Prostate gland (tissue), 2 donors: ENCODE results near the gene WDR4. TPM values are rescaled to one million over a fixed set of nuclear protein-coding genes. Genes with fewer than 3 reads are reported as not detected.
"Not testable (repeated sequence)": the region's sequence is repeated elsewhere in the genome, so short reads cannot be mapped to it uniquely, and the experiment has no call there.

Experiments used
- DNase-seq: peaks from one replicate; pipeline ENCODE4 v3.0.0-alpha.2; 2019; ENCODE audit warnings: low spot score
- H3K27ac ChIP-seq, 2 donors: fragments of 200-600 bp; sonication (generic); 2 replicates each; pipeline ENCODE4 v1.5.1; 2017 to 2019
- H3K27me3 ChIP-seq: fragments of 200-600 bp; sonication (generic); replicated peaks from 2 replicates; pipeline ENCODE4 v1.5.1; 2019; ENCODE audit not compliant: insufficient read depth
- H3K36me3 ChIP-seq, 2 donors: fragments of 200-600 bp; sonication (generic); 1 replicate in 1 of 2; 2 replicates in 1 of 2; pipeline versions ENCODE4 v1.5.1 to v1.8.1; 2017 to 2019
- H3K4me1 ChIP-seq: fragments of 200-600 bp; sonication (generic); replicated peaks from 2 replicates; pipeline ENCODE4 v1.5.1; 2019
- H3K4me3 ChIP-seq, 2 donors: fragments of 200-600 bp; sonication (generic); 2 replicates each; pipeline ENCODE4 v1.5.1; 2017 to 2019
- H3K9me3 ChIP-seq: fragments of 200-600 bp; sonication (generic); 2 replicates; pipeline ENCODE4 v1.5.1; 2017
- POLR2A ChIP-seq: fragments of 450-650 bp; IDR thresholded peaks from one replicate; pipeline ENCODE4 v1.6.1; 2016; ENCODE audit warnings: antibody characterized with exemption, mild to moderate bottlenecking
- POLR2AphosphoS5 ChIP-seq: sonication (generic); formaldehyde crosslinking; IDR thresholded peaks from one replicate; pipeline ENCODE4 v1.6.1; 2017; ENCODE audit warnings: antibody characterized with exemption
- WGBS: methylation state at CpG from one replicate; pipeline ENCODE4 v1.1.5; 2018; 5-methylcytosine and 5-hydroxymethylcytosine counted together
- intact Hi-C: fragments of 100-400 bp; cut with DNase I; formaldehyde crosslinking; loops from one replicate; pipeline ENCODE4 v1.14.2; 2022
- total RNA-seq, 2 donors: library from RNA; depleted of rRNA; stranded (reverse); fragments of >200 nt; gene quantifications; one replicate each; pipeline ENCODE4 v1.1.0, GENCODE V29; 2016
- TF ChIP-seq, protein P1 (sequence below), 4 experiments: fragments of 200-600 bp in 2 of 4; fragments of 450-650 bp in 2 of 4; sonication (generic) in 2 of 4; IDR thresholded peaks; 1 replicate in 3 of 4; 2 replicates in 1 of 4; pipeline ENCODE4 v1.5.1; 2016 to 2019; ENCODE audit warnings: antibody characterized with exemption in 4 of 4, mild to moderate bottlenecking in 2 of 4, moderate library complexity in 2 of 4

The WDR4 gene
- total RNA-seq, 2 donors from 2014 or later, result 7.0 to 11.9 TPM

DNA sequence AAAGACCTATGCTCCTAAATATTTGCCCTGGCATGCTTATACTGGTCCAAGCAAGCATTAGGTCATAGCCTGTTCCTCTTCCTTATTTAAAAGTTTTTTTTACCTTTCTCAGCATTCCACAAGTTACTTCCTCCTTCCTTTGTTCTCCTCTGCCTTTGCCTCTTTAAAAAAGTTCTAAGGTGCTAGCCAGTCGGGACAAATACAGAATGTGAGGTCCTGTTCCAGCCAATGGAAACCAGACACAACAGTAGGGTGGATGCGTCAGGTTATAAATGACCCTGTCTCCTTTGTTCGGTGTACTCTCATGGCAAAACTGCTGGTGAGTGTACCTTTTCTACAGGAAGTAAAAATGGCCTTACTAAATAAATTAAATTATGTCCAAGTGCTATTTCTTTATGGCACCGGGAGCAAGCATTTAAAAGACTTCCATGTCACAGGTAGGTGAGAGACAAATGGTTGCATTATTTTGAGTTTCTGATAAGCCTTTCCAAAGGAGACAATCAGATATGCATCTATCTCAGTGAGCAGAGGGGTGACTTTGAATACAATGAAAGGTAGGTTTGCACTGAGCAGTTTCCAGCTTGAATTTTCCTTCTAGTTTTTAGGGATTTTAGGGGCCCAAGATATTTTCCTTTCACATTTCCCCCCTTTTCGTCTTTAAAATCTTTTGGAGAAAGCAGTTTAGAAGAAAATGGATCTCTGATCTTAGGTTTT lies 66.7 kb downstream of the WDR4 start:
- H3K27me3 ChIP-seq, H3K36me3 ChIP-seq, H3K4me1 ChIP-seq, H3K9me3 ChIP-seq, intact Hi-C loops: not testable (repeated sequence)
- peak; percentile 73 for DNase-seq
- peak overlapping the region; percentile 74 to 81 for H3K27ac ChIP-seq
- TF ChIP-seq POLR2A, result peak; percentile 69
- peak; percentile 90 for TF ChIP-seq POLR2AphosphoS5
- peak overlapping the region; percentile 6 to 19 for H3K4me3 ChIP-seq
- 38% methylated on average over 5 of the region's 5 CpGs for WGBS

- no peak overlapping the region for H3K4me3 ChIP-seq
- no peak for TF ChIP-seq POLR2AphosphoS5
- no peak for TF ChIP-seq POLR2A
- TF ChIP-seq, protein P1, sequence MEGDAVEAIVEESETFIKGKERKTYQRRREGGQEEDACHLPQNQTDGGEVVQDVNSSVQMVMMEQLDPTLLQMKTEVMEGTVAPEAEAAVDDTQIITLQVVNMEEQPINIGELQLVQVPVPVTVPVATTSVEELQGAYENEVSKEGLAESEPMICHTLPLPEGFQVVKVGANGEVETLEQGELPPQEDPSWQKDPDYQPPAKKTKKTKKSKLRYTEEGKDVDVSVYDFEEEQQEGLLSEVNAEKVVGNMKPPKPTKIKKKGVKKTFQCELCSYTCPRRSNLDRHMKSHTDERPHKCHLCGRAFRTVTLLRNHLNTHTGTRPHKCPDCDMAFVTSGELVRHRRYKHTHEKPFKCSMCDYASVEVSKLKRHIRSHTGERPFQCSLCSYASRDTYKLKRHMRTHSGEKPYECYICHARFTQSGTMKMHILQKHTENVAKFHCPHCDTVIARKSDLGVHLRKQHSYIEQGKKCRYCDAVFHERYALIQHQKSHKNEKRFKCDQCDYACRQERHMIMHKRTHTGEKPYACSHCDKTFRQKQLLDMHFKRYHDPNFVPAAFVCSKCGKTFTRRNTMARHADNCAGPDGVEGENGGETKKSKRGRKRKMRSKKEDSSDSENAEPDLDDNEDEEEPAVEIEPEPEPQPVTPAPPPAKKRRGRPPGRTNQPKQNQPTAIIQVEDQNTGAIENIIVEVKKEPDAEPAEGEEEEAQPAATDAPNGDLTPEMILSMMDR (IDR thresholded peaks at IDR 0.05), result no peak
- H3K9me3 ChIP-seq, result no peaks in the 10 kb centered on the region
- H3K4me1 ChIP-seq, result peaks cover 3% of the 10 kb centered on the region
- 39% methylated on average over 6 of the region's 6 CpGs for WGBS
- peak overlapping the region; percentile 74 to 81 for H3K27ac ChIP-seq
- H3K36me3 ChIP-seq, result no peaks in the 10 kb centered on the region
- intact Hi-C loops, result no loop called here
- H3K27me3 ChIP-seq, result no peaks in the 10 kb centered on the region
- DNase-seq, result no peak
Observed at GRCh38 chr21:42811960-42812359, 67.4 kb downstream of the WDR4 start.

DNA sequence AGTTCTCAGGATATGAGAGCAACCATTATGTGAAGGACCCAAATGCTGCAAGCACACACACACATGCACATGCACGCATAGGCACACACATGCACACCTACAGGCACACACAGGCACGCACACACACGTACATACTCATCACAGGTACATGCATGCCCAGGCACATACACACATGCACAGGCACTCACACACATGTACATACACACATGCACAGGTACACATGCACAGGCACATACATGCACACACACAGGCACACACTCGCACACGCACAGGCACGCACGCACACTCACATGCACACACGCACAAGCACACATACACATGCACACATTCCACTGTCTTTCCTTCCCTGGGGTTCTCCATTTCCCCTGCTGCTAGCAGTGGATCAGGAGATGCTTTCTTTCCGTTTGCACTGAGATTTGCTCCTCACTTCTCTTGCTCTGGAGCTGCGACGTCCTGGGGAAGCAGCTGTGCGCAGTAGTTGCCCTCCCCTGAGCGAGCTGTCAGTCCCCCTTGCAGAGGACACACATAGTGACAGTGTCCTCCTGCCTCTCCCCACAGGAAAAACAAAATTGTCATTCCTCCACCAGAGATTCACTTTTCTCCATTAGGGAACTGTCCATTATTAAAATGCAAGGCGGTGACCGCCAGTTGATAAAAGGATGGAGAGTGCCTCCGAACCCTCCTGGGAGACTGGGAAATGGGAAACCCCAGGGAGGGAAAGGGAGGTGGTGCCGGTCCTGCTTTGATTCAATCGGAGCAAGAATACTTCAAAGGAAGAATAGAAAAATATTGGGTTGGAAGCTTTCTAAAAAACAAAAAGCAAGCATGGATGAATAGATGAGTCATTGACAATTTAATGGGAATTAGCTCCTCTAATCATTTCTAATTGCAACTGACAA lies 69.5 kb downstream of the WDR4 start:
- H3K27me3 ChIP-seq, result no peaks in the 10 kb centered on the region
- no peaks in the 10 kb centered on the region for H3K9me3 ChIP-seq
- intact Hi-C loops, result no loop called here
- H3K36me3 ChIP-seq, result no peaks in the 10 kb centered on the region
- no peak for TF ChIP-seq POLR2A
- TF ChIP-seq POLR2AphosphoS5, result no peak
- TF ChIP-seq, protein P1 (IDR thresholded peaks at IDR 0.05), result no peak
- DNase-seq, result no peak
- no peak overlapping the region for H3K4me3 ChIP-seq
- 87% methylated on average over 18 of the region's 18 CpGs for WGBS
- peaks cover 3% of the 10 kb centered on the region for H3K4me1 ChIP-seq
- H3K27ac ChIP-seq, result no peak overlapping the region

GRCh38 chr21:42809171-42809570 lies 70.2 kb downstream of the WDR4 start:
- no peaks in the 10 kb centered on the region for H3K9me3 ChIP-seq
- intact Hi-C loops, result no loop called here
- TF ChIP-seq, protein P1 (IDR thresholded peaks at IDR 0.05), result no peak
- no peak for TF ChIP-seq POLR2AphosphoS5
- no peak for TF ChIP-seq POLR2A
- no peak overlapping the region for H3K4me3 ChIP-seq
- 80% methylated on average over 7 of the region's 7 CpGs for WGBS
- peaks cover 3% of the 10 kb centered on the region for H3K4me1 ChIP-seq
- H3K36me3 ChIP-seq, result no peaks in the 10 kb centered on the region
- no peak for DNase-seq
- H3K27ac ChIP-seq, result no peak overlapping the region
- H3K27me3 ChIP-seq, result no peaks in the 10 kb centered on the region

DNA sequence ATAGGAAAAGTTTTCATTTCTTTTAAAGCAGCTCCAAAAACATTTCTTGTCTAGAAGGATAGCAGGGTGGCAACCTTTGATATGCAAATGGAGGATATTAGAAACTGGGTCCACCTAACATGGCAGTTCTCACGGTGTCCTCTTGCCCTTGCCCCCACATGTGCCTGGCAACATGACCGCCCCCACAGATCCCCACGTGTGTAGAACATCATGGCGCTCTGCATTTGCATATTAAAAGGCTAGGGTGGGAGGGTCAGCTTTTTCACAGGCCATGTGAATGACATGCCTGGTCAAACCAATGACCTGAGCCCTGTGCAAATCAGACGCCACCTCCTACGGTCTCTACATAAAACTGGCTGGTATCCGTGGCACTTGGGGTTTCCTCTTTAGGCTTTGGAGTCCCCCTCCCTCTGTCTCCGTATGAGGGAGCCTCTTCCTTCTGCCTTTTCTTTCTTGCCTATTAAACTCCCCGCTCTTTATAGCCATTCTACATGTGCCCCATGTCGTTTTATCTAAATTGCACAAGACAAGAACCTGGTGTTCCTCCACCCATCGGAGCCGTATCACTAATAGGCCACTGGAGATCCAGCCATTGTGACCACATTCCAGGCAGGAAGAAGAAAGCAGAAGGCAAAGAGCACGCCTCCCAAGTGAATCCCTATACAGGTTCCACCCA lies 71.3 kb downstream of the WDR4 start:
- no peak for TF ChIP-seq POLR2AphosphoS5
- TF ChIP-seq, protein P1 (IDR thresholded peaks at IDR 0.05), result no peak
- no peak for TF ChIP-seq POLR2A
- H3K9me3 ChIP-seq, result no peaks in the 10 kb centered on the region
- H3K4me3 ChIP-seq, result no peak overlapping the region
- H3K27me3 ChIP-seq, result no peaks in the 10 kb centered on the region
- peaks cover 3% of the 10 kb centered on the region for H3K4me1 ChIP-seq
- 83% methylated on average over 13 of the region's 13 CpGs for WGBS
- no peak overlapping the region for H3K27ac ChIP-seq
- H3K36me3 ChIP-seq, result no peaks in the 10 kb centered on the region
- intact Hi-C loops, result no loop called here
- DNase-seq, result no peak

DNA sequence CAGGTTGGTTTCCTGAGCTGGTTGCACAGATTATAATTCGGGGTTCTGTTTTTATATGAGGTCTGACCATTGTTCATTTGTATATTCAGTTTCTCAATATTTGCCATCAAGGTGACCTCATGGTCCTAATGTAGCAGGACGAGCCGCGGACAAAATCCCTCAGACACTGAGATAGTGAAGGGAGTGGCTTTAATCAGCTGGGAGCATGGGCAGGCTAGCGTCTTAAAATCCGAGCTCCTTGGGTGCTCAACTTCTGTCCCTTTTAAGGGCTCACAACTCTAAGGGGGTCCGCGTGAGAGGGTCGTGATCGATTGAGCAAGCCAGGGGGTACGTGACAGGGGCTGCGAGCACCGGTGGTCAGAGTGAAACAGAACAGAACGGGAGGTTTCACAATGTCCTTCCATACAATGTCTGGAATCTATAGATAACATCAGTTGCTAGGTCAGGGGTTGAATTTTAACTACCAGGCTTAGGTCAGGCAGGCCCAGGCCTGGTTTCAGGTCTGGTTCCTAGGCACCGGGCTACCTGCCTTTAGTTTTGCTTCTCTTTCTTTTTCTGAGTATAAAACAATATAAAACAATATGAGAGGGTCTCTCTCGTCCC lies 71.9 kb downstream of the WDR4 start:
- intact Hi-C loops, H3K9me3 ChIP-seq, H3K27ac ChIP-seq, H3K27me3 ChIP-seq, H3K4me3 ChIP-seq, H3K36me3 ChIP-seq, H3K4me1 ChIP-seq, DNase-seq: not testable (repeated sequence)
- whole genome bisulfite sequencing, result 82% methylated on average over 16 of the region's 16 CpGs
